Liver (tissue), 9 donors: ENCODE measurements around the gene MED31. TPM values are rescaled to one million over a fixed set of nuclear protein-coding genes. Genes with fewer than 3 reads are reported as not detected.
"Not testable (repeated sequence)": the region's sequence is repeated elsewhere in the genome, so short reads cannot be mapped to it uniquely, and the experiment has no call there.

Source experiments
- DNase-seq: peaks from one replicate; pipeline ENCODE4 v3.0.0-alpha.2; 2017; ENCODE audit warnings: low spot score
- H3K27ac ChIP-seq, 2 donors: one replicate each; pipeline ENCODE4 v1.7.0; 2013; ENCODE audit warnings: inconsistent platforms in 2 of 2, low read length in 2 of 2, control low read depth in 1 of 2, low read depth in 1 of 2, mild to moderate bottlenecking in 1 of 2
- H3K27me3 ChIP-seq, 4 donors: one replicate each; pipeline versions ENCODE4 v1.6.1 to v1.7.0; 2013; ENCODE audit warnings: low read length in 3 of 4, inconsistent platforms in 1 of 4, mild to moderate bottlenecking in 1 of 4, moderate library complexity in 1 of 4; ENCODE audit not compliant: control insufficient read depth in 4 of 4, insufficient read depth in 4 of 4
- H3K36me3 ChIP-seq, 4 donors: one replicate each; pipeline versions ENCODE4 v1.6.1 to v1.7.0; 2013; ENCODE audit warnings: low read length in 3 of 4, mild to moderate bottlenecking in 3 of 4, low read depth in 1 of 4, moderate library complexity in 1 of 4; ENCODE audit not compliant: control insufficient read depth in 4 of 4, insufficient read depth in 3 of 4
- H3K4me1 ChIP-seq, 4 donors: one replicate each; pipeline versions ENCODE4 v1.6.1 to v1.7.0; 2013; ENCODE audit warnings: low read length in 3 of 4, mild to moderate bottlenecking in 3 of 4, moderate library complexity in 1 of 4; ENCODE audit not compliant: control insufficient read depth in 4 of 4, insufficient read depth in 4 of 4
- H3K4me3 ChIP-seq, 3 donors: one replicate each; pipeline versions ENCODE4 v1.6.1 to v1.7.0; 2013; ENCODE audit warnings: low read length in 3 of 3, control low read depth in 1 of 3, low read depth in 1 of 3, mild to moderate bottlenecking in 1 of 3
- H3K9ac ChIP-seq, 2 donors: one replicate each; pipeline ENCODE4 v1.7.0; 2013; ENCODE audit warnings: low read length in 2 of 2, mild to moderate bottlenecking in 2 of 2, moderate library complexity in 2 of 2, control low read depth in 1 of 2, low read depth in 1 of 2
- H3K9me3 ChIP-seq, 4 donors: one replicate each; pipeline versions ENCODE4 v1.6.1 to v1.7.0; 2013; ENCODE audit warnings: low read length in 3 of 4; ENCODE audit not compliant: control insufficient read depth in 4 of 4
- ATF3 ChIP-seq: IDR thresholded peaks from 2 replicates; pipeline ENCODE4 v1.6.1; 2016; ENCODE audit warnings: antibody characterized with exemption
- EGR1 ChIP-seq, 2 donors: IDR thresholded peaks; 2 replicates each; pipeline ENCODE4 v1.6.1; 2016 to 2018; ENCODE audit warnings: antibody characterized with exemption in 2 of 2, low read depth in 2 of 2
- FOXA1 ChIP-seq: IDR thresholded peaks from 2 replicates; pipeline ENCODE4 v1.6.1; 2016; ENCODE audit warnings: antibody characterized with exemption
- FOXA2 ChIP-seq: IDR thresholded peaks from 2 replicates; pipeline ENCODE4 v1.6.1; 2016; ENCODE audit warnings: antibody characterized with exemption
- GABPA ChIP-seq, 2 donors: IDR thresholded peaks in 1 of 2; conservative IDR thresholded peaks in 1 of 2; 2 replicates each; pipeline ENCODE4 v1.6.1; 2016; ENCODE audit warnings: antibody characterized with exemption in 2 of 2, mild to moderate bottlenecking in 1 of 2, moderate library complexity in 1 of 2
- HNF4A ChIP-seq, 2 donors: conservative IDR thresholded peaks; 2 replicates each; pipeline ENCODE4 v1.6.1; 2016; ENCODE audit warnings: antibody characterized with exemption in 2 of 2, mild to moderate bottlenecking in 2 of 2
- HNF4G ChIP-seq: IDR thresholded peaks from 2 replicates; pipeline ENCODE4 v1.6.1; 2016; ENCODE audit warnings: antibody characterized with exemption
- JUND ChIP-seq, 2 donors: IDR thresholded peaks; 2 replicates each; pipeline ENCODE4 v1.6.1; 2016; ENCODE audit warnings: antibody characterized with exemption in 2 of 2
- RAD21 ChIP-seq, 2 donors: IDR thresholded peaks; 2 replicates each; pipeline ENCODE4 v1.6.1; 2016; ENCODE audit warnings: antibody characterized with exemption in 2 of 2, mild to moderate bottlenecking in 2 of 2
- REST ChIP-seq: IDR thresholded peaks from 2 replicates; pipeline ENCODE4 v1.6.1; 2016; ENCODE audit warnings: antibody characterized with exemption, mild to moderate bottlenecking
- RXRA ChIP-seq, 2 donors: IDR thresholded peaks; 2 replicates each; pipeline ENCODE4 v1.6.1; 2017 to 2018; ENCODE audit warnings: antibody characterized with exemption in 2 of 2, mild to moderate bottlenecking in 1 of 2
- SP1 ChIP-seq: IDR thresholded peaks from 2 replicates; pipeline ENCODE4 v1.6.1; 2018; ENCODE audit warnings: antibody characterized with exemption, mild to moderate bottlenecking
- TAF1 ChIP-seq: conservative IDR thresholded peaks from 2 replicates; pipeline ENCODE4 v1.6.1; 2016; ENCODE audit warnings: antibody characterized with exemption, mild to moderate bottlenecking
- YY1 ChIP-seq: IDR thresholded peaks from 2 replicates; pipeline ENCODE4 v1.6.1; 2016; ENCODE audit warnings: antibody characterized with exemption, mild to moderate bottlenecking
- ZBTB33 ChIP-seq: IDR thresholded peaks from 2 replicates; pipeline ENCODE4 v1.6.1; 2016; ENCODE audit warnings: antibody characterized with exemption
- WGBS: extraction: QIAGEN DNeasy Blood & Tissue Kit; methylation state at CpG from one replicate; pipeline ENCODE4 v1.1.7; 2013; 5-methylcytosine and 5-hydroxymethylcytosine counted together
- polyA plus RNA-seq, 2 donors: library from polyadenylated mRNA; stranded (reverse) in 1 of 2; unstranded in 1 of 2; fragments of 200-250 nt in 1 of 2; fragments of >200 nt in 1 of 2; fragmentation: Nextera tagmentation in 1 of 2; extraction: Ambion mirVana in 1 of 2; gene quantifications; one replicate each; pipeline versions ENCODE4 v1.2.1 to v1.2.3, GENCODE V29; 2013 to 2015
- total RNA-seq, 2 donors: library from RNA; depleted of rRNA; stranded (reverse); fragments of >200 nt; gene quantifications; one replicate each; pipeline ENCODE4 v1.2.3, GENCODE V29; 2014
- TF ChIP-seq, protein P1 (sequence below): fragments of 150-350 bp; IDR thresholded peaks from 2 replicates; pipeline ENCODE4 v1.5.1; 2017; ENCODE audit warnings: improper control_type of control experiment, low read depth, low read length; ENCODE audit not compliant: missing input control
- TF ChIP-seq, protein P2 (sequence below): IDR thresholded peaks from 2 replicates; pipeline ENCODE4 v1.6.1; 2016; ENCODE audit warnings: antibody characterized with exemption
- donor health status: healthy.
- donor health status: healthy.
- donor health status: healthy.
- donor health status: healthy.
- donor health status: healthy.

Gene MED31
- total and polyA plus RNA-seq, 4 donors: 6.9 to 29.8 (median 8.7) TPM

GRCh38 chr17:6596511-6596910, 54.9 kb downstream of the MED31 start:
- no peak for TF ChIP-seq ZBTB33
- TF ChIP-seq, protein P1, sequence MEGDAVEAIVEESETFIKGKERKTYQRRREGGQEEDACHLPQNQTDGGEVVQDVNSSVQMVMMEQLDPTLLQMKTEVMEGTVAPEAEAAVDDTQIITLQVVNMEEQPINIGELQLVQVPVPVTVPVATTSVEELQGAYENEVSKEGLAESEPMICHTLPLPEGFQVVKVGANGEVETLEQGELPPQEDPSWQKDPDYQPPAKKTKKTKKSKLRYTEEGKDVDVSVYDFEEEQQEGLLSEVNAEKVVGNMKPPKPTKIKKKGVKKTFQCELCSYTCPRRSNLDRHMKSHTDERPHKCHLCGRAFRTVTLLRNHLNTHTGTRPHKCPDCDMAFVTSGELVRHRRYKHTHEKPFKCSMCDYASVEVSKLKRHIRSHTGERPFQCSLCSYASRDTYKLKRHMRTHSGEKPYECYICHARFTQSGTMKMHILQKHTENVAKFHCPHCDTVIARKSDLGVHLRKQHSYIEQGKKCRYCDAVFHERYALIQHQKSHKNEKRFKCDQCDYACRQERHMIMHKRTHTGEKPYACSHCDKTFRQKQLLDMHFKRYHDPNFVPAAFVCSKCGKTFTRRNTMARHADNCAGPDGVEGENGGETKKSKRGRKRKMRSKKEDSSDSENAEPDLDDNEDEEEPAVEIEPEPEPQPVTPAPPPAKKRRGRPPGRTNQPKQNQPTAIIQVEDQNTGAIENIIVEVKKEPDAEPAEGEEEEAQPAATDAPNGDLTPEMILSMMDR: no peak
- TF ChIP-seq TAF1: no peak
- no peak for TF ChIP-seq JUND (IDR thresholded peaks at IDR 0.05)
- no peak for TF ChIP-seq EGR1 (IDR thresholded peaks at IDR 0.05; ENCODE audit: low read depth in 2 of 2)
- no peak for TF ChIP-seq YY1
- TF ChIP-seq, protein P2, sequence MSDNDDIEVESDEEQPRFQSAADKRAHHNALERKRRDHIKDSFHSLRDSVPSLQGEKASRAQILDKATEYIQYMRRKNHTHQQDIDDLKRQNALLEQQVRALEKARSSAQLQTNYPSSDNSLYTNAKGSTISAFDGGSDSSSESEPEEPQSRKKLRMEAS: no peak
- TF ChIP-seq SP1: no peak
- TF ChIP-seq RXRA (IDR thresholded peaks at IDR 0.05): no peak
- TF ChIP-seq GABPA (IDR thresholded peaks at IDR 0.05 in 1 of 2, conservative IDR thresholded peaks at IDR 0.05 in 1 of 2): no peak
- TF ChIP-seq ATF3: no peak
- peaks cover 2 to 23% (median 11%) of the 10 kb centered on the region in 4 donors for H3K36me3 ChIP-seq
- 88% methylated on average over 2 of the region's 2 CpGs for WGBS

DNA sequence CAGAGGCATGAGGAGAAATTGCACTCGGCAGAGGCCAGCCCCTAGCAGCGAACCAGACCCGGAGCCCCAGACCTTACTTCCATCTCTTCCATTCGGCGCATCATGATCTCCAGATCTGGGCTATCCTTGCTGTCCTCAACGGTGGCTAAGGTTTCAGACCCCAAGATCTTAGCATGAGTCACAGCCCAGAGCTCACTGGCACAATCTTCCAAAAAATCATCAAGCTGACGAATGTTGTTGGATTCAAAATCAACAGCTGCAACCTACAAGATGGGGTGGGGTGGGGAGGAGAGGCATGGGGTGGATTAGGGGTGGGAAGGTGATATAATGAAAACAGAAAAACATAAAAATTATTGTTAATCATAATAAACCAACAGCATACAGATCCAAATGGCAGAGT, 55.3 kb downstream of the MED31 start:
- Histone ChIP-seq H3K4me1 (peaks cover 2 to 10% (median 6%) of the 10 kb centered on the region in 4 donors), H3K4me3 (no peak overlapping the region), H3K27ac (no peak overlapping the region), H3K36me3 (peaks cover 2 to 25% (median 11%) of the 10 kb centered on the region in 4 donors), H3K9ac (no peak overlapping the region), H3K27me3 (no peaks in the 10 kb centered on the region), H3K9me3 (no peaks in the 10 kb centered on the region)
- no peak for DNase-seq
- no peak for TF ChIP-seq REST
- no peak for TF ChIP-seq SP1
- TF ChIP-seq HNF4A (conservative IDR thresholded peaks at IDR 0.05): no peak
- TF ChIP-seq RAD21 (IDR thresholded peaks at IDR 0.05): no peak
- TF ChIP-seq GABPA (IDR thresholded peaks at IDR 0.05 in 1 of 2, conservative IDR thresholded peaks at IDR 0.05 in 1 of 2): no peak
- TF ChIP-seq, protein P2: no peak
- no peak for TF ChIP-seq HNF4G
- TF ChIP-seq EGR1 (IDR thresholded peaks at IDR 0.05; ENCODE audit: low read depth in 2 of 2): no peak
- no peak for TF ChIP-seq RXRA (IDR thresholded peaks at IDR 0.05)
- TF ChIP-seq TAF1: no peak
- no peak for TF ChIP-seq YY1
- no peak for TF ChIP-seq JUND (IDR thresholded peaks at IDR 0.05)
- TF ChIP-seq FOXA1: no peak
- TF ChIP-seq ZBTB33: no peak
- no peak for TF ChIP-seq FOXA2
- 97% methylated on average over 7 of the region's 7 CpGs for whole genome bisulfite sequencing

More at GRCh38 chr17:6596511-6596910, 54.9 kb downstream of the MED31 start:
- peaks cover 2 to 10% (median 6%) of the 10 kb centered on the region in 4 donors for H3K4me1 ChIP-seq
- H3K27me3 ChIP-seq: no peaks in the 10 kb centered on the region
- no peaks in the 10 kb centered on the region for H3K9me3 ChIP-seq
- no peak overlapping the region for H3K9ac ChIP-seq
- H3K4me3 ChIP-seq: no peak overlapping the region
- H3K27ac ChIP-seq: no peak overlapping the region
- DNase-seq: no peak

GRCh38 chr17:6593371-6593770, 58.0 kb downstream of the MED31 start:
- not testable (repeated sequence) for H3K27me3 ChIP-seq, H3K27ac ChIP-seq, DNase-seq, H3K9ac ChIP-seq, H3K4me1 ChIP-seq, H3K9me3 ChIP-seq, H3K4me3 ChIP-seq
- WGBS: 98% methylated on average over 14 of the region's 14 CpGs
- peaks cover 2 to 42% (median 27%) of the 10 kb centered on the region in 4 donors for H3K36me3 ChIP-seq
